Prostate gland (tissue), 2 donors: ENCODE results near the gene SRRM2. TPM values are rescaled to one million over a fixed set of nuclear protein-coding genes. Genes with fewer than 3 reads are reported as not detected.

Experiments
- DNase-seq: peaks from one replicate; pipeline ENCODE4 v3.0.0-alpha.2; 2019; ENCODE audit warnings: low spot score
- H3K27ac ChIP-seq, 2 donors: fragments of 200-600 bp; sonication (generic); 2 replicates each; pipeline ENCODE4 v1.5.1; 2017 to 2019
- H3K27me3 ChIP-seq: fragments of 200-600 bp; sonication (generic); replicated peaks from 2 replicates; pipeline ENCODE4 v1.5.1; 2019; ENCODE audit not compliant: insufficient read depth
- H3K36me3 ChIP-seq, 2 donors: fragments of 200-600 bp; sonication (generic); 1 replicate in 1 of 2; 2 replicates in 1 of 2; pipeline versions ENCODE4 v1.5.1 to v1.8.1; 2017 to 2019
- H3K4me1 ChIP-seq: fragments of 200-600 bp; sonication (generic); replicated peaks from 2 replicates; pipeline ENCODE4 v1.5.1; 2019
- H3K4me3 ChIP-seq, 2 donors: fragments of 200-600 bp; sonication (generic); 2 replicates each; pipeline ENCODE4 v1.5.1; 2017 to 2019
- H3K9me3 ChIP-seq: fragments of 200-600 bp; sonication (generic); 2 replicates; pipeline ENCODE4 v1.5.1; 2017
- POLR2A ChIP-seq: fragments of 450-650 bp; IDR thresholded peaks from one replicate; pipeline ENCODE4 v1.6.1; 2016; ENCODE audit warnings: antibody characterized with exemption, mild to moderate bottlenecking
- POLR2AphosphoS5 ChIP-seq: sonication (generic); formaldehyde crosslinking; IDR thresholded peaks from one replicate; pipeline ENCODE4 v1.6.1; 2017; ENCODE audit warnings: antibody characterized with exemption
- whole genome bisulfite sequencing: methylation state at CpG from one replicate; pipeline ENCODE4 v1.1.5; 2018; 5-methylcytosine and 5-hydroxymethylcytosine counted together
- intact Hi-C: fragments of 100-400 bp; cut with DNase I; formaldehyde crosslinking; loops from one replicate; pipeline ENCODE4 v1.14.2; 2022
- total RNA-seq, 2 donors: library from RNA; depleted of rRNA; stranded (reverse); fragments of >200 nt; gene quantifications; one replicate each; pipeline ENCODE4 v1.1.0, GENCODE V29; 2016
- TF ChIP-seq, protein P1 (sequence below), 4 experiments: fragments of 200-600 bp in 2 of 4; fragments of 450-650 bp in 2 of 4; sonication (generic) in 2 of 4; IDR thresholded peaks; 1 replicate in 3 of 4; 2 replicates in 1 of 4; pipeline ENCODE4 v1.5.1; 2016 to 2019; ENCODE audit warnings: antibody characterized with exemption in 4 of 4, mild to moderate bottlenecking in 2 of 4, moderate library complexity in 2 of 4

Gene SRRM2
- total RNA-seq, 2 donors from 2014 or later: 287 to 714 TPM

DNA sequence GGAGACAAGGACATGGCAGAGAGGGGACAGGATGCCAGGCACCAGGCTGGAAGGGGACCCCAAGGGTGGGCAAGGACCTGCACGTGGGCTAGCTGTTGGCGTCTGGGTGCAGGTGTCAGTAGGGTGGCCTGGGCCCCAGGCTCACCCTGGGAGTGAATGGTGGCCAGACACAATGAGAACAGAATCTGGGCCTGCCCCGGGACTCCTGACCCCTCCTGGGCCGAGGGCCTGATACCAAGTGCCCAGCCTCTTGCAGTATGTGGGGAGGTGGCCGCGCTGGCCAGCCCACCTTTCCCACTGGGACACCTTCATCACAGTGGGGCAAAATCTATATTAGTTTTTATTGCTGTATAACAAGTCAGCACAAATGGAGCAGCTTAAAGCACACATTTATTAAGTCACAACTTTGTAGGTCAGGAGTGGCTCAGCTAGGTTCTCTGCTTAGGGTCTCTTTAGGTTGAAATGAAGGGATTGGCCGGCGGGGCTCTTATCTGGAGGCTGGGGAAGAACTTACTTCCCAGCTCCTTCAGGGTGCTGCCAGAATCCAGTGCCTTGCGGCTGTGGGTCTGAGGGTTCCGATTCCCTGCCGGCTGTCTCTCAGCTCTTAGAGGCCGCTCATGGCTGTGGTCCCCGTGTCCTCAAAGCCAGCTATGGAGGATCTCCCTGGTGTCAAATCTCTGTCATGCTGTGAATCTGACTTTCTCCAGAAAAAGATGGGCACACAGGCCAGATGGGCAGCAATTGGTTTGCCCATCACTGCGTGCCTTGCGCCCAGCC is 31.3 kb downstream of the SRRM2 start:
- 93% methylated on average over 15 of the region's 15 CpGs for WGBS
- DNase-seq: no peak
- H3K9me3 ChIP-seq: no peaks in the 10 kb centered on the region

DNA sequence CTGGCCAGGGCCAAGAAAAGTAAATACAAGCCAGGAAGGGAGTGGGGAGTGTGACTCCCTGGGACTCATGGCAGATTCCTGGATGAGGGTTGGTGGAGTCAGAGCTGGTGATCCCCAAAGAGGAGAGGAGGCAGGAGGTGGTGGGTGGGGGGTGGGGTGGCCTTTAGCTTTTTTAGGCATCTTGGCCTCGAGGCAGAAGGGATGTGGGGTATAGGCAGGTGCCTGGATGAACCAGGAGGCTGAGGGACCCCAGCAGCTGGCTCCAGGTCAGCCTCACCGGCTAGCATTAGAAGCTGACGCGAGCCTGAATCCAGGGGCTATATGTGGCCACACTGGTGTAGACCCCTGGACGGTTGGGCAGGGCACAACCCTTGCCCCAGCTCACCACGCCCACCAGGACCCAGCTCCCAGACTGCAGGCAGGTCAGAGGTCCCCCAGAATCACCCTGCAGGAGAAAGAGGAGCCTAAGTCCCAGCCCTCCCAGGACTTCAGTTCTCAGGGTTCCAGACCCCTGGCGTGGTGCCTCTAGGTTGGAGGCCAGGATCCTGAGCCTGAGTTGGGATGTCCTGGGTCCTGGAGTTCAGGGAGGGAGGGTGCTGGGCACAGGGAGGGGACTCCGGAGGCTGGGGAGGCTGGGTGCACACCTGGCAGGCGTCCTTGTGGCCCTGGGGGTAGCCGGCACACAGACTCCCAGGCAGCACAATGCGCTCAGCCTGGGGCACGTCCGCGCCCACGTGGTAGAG is 32.1 kb downstream of the SRRM2 start:
- Histone ChIP-seq H3K27me3 (no peaks in the 10 kb centered on the region), H3K36me3 (no peaks in the 10 kb centered on the region), H3K4me1 (no peaks in the 10 kb centered on the region), H3K4me3 (peak overlapping the region in 1 of 2 donors; percentile 26), H3K9me3 (no peaks in the 10 kb centered on the region), H3K27ac (no peak overlapping the region)
- intact Hi-C loops: no loop called here
- no peak for DNase-seq
- TF ChIP-seq, protein P1, sequence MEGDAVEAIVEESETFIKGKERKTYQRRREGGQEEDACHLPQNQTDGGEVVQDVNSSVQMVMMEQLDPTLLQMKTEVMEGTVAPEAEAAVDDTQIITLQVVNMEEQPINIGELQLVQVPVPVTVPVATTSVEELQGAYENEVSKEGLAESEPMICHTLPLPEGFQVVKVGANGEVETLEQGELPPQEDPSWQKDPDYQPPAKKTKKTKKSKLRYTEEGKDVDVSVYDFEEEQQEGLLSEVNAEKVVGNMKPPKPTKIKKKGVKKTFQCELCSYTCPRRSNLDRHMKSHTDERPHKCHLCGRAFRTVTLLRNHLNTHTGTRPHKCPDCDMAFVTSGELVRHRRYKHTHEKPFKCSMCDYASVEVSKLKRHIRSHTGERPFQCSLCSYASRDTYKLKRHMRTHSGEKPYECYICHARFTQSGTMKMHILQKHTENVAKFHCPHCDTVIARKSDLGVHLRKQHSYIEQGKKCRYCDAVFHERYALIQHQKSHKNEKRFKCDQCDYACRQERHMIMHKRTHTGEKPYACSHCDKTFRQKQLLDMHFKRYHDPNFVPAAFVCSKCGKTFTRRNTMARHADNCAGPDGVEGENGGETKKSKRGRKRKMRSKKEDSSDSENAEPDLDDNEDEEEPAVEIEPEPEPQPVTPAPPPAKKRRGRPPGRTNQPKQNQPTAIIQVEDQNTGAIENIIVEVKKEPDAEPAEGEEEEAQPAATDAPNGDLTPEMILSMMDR (IDR thresholded peaks at IDR 0.05): no peak
- TF ChIP-seq POLR2AphosphoS5 (no peak), POLR2A (no peak)
- whole genome bisulfite sequencing: 49% methylated on average over 15 of the region's 15 CpGs

More for the DNA sequence above, 31.3 kb downstream of the SRRM2 start:
- no peaks in the 10 kb centered on the region for H3K4me1 ChIP-seq
- no peak overlapping the region for H3K4me3 ChIP-seq
- H3K27ac ChIP-seq: no peak overlapping the region
- H3K36me3 ChIP-seq: no peaks in the 10 kb centered on the region
- TF ChIP-seq POLR2A: no peak
- TF ChIP-seq POLR2AphosphoS5: no peak
- TF ChIP-seq, protein P1 (IDR thresholded peaks at IDR 0.05): no peak
- intact Hi-C loops: no loop called here
- H3K27me3 ChIP-seq: no peaks in the 10 kb centered on the region

DNA sequence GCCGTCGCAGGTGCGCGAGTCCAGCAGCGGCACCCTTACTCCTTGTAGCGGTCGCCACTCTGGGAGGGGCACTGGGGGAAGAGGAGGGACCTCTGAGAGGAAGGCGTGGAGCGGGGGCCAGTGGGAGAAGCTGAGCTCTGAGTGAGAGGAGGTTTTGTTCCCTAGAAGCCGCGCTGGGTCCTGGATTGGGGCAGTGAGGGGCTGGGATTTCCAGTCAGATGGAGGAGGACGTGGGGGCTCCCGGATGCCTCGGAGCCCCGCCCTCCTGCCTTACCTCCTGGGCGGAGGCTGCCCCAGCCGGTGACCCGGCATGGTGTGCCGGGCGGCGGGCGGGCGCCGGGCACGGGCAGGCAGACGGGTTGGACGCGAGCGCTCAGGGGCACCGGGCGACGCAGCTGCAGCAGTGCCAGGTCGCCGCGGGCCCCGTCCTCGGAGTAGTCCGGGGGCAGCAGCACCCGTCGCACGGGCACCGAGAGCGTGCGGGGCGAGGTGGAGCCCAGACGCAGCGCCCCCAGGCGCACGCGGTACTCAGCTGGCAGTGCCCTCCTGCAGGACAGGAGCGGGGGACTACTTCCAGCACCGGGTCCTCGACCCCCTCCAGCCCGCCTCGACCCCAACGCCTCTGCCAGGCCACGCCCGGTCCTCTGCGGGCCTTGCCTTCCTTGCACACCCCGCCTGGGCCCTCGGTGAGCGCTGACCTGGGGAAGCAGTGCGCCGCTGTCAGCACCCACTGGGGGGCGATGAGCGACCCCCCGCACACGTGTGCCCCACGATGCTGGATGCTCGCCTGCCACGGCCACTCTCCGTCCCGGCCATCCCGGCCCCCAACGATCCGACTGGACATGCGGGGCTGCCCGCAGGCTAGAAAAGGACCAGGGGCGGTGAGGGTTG is 32.9 kb downstream of the SRRM2 start:
- 18% methylated on average over 39 of the region's 79 CpGs for WGBS
- Histone ChIP-seq H3K27me3 (no peaks in the 10 kb centered on the region), H3K36me3 (no peaks in the 10 kb centered on the region), H3K27ac (no peak overlapping the region), H3K4me3 (peak overlapping the region; percentile 15 to 26), H3K4me1 (no peaks in the 10 kb centered on the region), H3K9me3 (no peaks in the 10 kb centered on the region)
- TF ChIP-seq, protein P1 (IDR thresholded peaks at IDR 0.05): peak in 1 of 4 experiments; percentile 4
- TF ChIP-seq POLR2A: no peak
- no peak for DNase-seq
- intact Hi-C loops: no loop called here

DNA sequence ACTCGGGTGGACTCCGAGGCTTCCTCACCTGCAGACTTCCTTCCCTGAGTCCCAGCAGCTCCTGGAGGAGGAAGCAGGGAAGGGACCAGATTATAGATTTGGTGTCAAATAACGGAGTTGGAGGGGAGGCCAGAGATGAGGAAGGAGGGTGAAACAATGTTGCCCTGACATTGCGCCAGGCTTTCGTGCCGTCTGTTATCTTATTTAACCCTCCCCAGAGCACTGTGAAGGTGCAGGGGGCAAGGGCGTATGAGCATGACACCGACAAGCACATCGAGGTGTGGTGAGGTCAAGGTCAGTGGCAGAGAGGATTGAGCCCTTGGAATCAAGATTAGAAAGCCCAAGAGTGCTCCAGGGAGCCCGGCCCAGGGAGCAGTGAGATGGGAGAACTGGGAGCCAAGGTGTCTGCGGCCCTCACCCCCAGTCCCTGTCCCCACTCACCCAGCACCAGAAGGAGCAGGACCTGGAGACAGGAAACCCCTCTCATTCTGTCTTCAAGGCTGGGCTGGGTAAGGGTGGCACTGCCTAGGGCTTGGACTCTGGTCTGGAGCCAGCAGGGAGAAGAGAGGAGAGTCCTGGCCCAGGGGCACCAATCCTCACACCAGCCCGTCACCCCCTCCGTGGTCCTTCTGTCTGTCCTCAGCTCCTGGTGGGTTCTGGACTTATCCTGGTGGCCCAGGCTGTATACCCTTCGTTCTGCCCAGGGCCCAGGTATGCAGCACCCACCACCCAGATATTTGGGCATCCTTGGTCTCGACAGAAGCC is 33.8 kb downstream of the SRRM2 start:
- intact Hi-C loops: no loop called here
- Histone ChIP-seq H3K9me3 (no peaks in the 10 kb centered on the region), H3K36me3 (no peaks in the 10 kb centered on the region), H3K27me3 (no peaks in the 10 kb centered on the region), H3K4me3 (no peak overlapping the region), H3K4me1 (no peaks in the 10 kb centered on the region), H3K27ac (no peak overlapping the region)
- no peak for DNase-seq
- 63% methylated on average over 15 of the region's 15 CpGs for WGBS
- no peak for TF ChIP-seq POLR2AphosphoS5
- TF ChIP-seq POLR2A: no peak
